Measurements from ENCODE around the gene UGT1A5. TPM values are rescaled to one million over a fixed set of nuclear protein-coding genes. Genes with fewer than 3 reads are reported as not detected.

The UGT1A5 gene
- total and polyA plus RNA-seq, 2 of the 13 experiments (the other 11 are each of a cell fraction or from before 2014, with no cell fraction given): not detected

Other genes with a start within 250 kb of the UGT1A5 start
- 41.0 and 57.2 TPM in 2 replicates for gene USP40, start 146.1 kb upstream of the UGT1A5 start, total RNA-seq (2016; rRNA removed; fragmentation: Illumina TruSeq; extraction: Trizol)
- gene USP40, start 146.1 kb upstream of the UGT1A5 start, polyA plus RNA-seq (2011; rRNA removed): 40.2 and 46.3 TPM in 2 replicates
- gene UGT1A8, start 95.3 kb upstream of the UGT1A5 start, total RNA-seq (2016; rRNA removed; fragmentation: Illumina TruSeq; extraction: Trizol): not detected in 2 replicates
- gene UGT1A8, start 95.3 kb upstream of the UGT1A5 start, polyA plus RNA-seq (2011; rRNA removed): not detected in 2 replicates
- 0.10 TPM in 1 of 2 replicates, not detected in the other for gene UGT1A10, start 76.5 kb upstream of the UGT1A5 start, total RNA-seq (2016; rRNA removed; fragmentation: Illumina TruSeq; extraction: Trizol)
- 0.07 TPM in 1 of 2 replicates, not detected in the other for gene UGT1A10, start 76.5 kb upstream of the UGT1A5 start, polyA plus RNA-seq (2011; rRNA removed)
- gene UGT1A9, start 41.0 kb upstream of the UGT1A5 start, total RNA-seq (2016; rRNA removed; fragmentation: Illumina TruSeq; extraction: Trizol): not detected in 2 replicates
- 0.07 TPM in 1 of 2 replicates, not detected in the other for gene UGT1A9, start 41.0 kb upstream of the UGT1A5 start, polyA plus RNA-seq (2011; rRNA removed)
- gene UGT1A7, start 31.0 kb upstream of the UGT1A5 start, total RNA-seq (2016; rRNA removed; fragmentation: Illumina TruSeq; extraction: Trizol): not detected in 2 replicates
- gene UGT1A7, start 31.0 kb upstream of the UGT1A5 start, polyA plus RNA-seq (2011; rRNA removed): not detected in 2 replicates
- not detected in 2 replicates for gene UGT1A6, start 20.0 kb upstream of the UGT1A5 start, total RNA-seq (2016; rRNA removed; fragmentation: Illumina TruSeq; extraction: Trizol)
- 0.25 and 0.35 TPM in 2 replicates for gene UGT1A6, start 20.0 kb upstream of the UGT1A5 start, polyA plus RNA-seq (2011; rRNA removed)
- gene UGT1A4, start 5.8 kb downstream of the UGT1A5 start, total RNA-seq (2016; rRNA removed; fragmentation: Illumina TruSeq; extraction: Trizol): not detected in 2 replicates
- not detected in 2 replicates for gene UGT1A4, start 5.8 kb downstream of the UGT1A5 start, polyA plus RNA-seq (2011; rRNA removed)
- gene UGT1A3, start 16.1 kb downstream of the UGT1A5 start, total RNA-seq (2016; rRNA removed; fragmentation: Illumina TruSeq; extraction: Trizol): 0.11 TPM in 1 of 2 replicates, not detected in the other
- gene UGT1A3, start 16.1 kb downstream of the UGT1A5 start, polyA plus RNA-seq (2011; rRNA removed): 0.39 TPM in 1 of 2 replicates, not detected in the other
- 0.22 and 0.69 TPM in 2 replicates for gene UGT1A1, start 47.4 kb downstream of the UGT1A5 start, total RNA-seq (2016; rRNA removed; fragmentation: Illumina TruSeq; extraction: Trizol)
- 0.75 and 3.6 TPM in 2 replicates for gene UGT1A1, start 47.4 kb downstream of the UGT1A5 start, polyA plus RNA-seq (2011; rRNA removed)
- 0.04 TPM in 1 of 2 replicates, not detected in the other for gene MROH2A, start 65.4 kb downstream of the UGT1A5 start, total RNA-seq (2016; rRNA removed; fragmentation: Illumina TruSeq; extraction: Trizol)
- 0.03 and 0.07 TPM in 2 replicates for gene MROH2A, start 65.4 kb downstream of the UGT1A5 start, polyA plus RNA-seq (2011; rRNA removed)
- 36.3 and 45.9 TPM in 2 replicates for gene HJURP, start 141.6 kb downstream of the UGT1A5 start, total RNA-seq (2016; rRNA removed; fragmentation: Illumina TruSeq; extraction: Trizol)
- gene HJURP, start 141.6 kb downstream of the UGT1A5 start, polyA plus RNA-seq (2011; rRNA removed): 26.0 and 43.9 TPM in 2 replicates
- gene TRPM8, start 204.5 kb downstream of the UGT1A5 start, total RNA-seq (2016; rRNA removed; fragmentation: Illumina TruSeq; extraction: Trizol): not detected in 2 replicates
- gene TRPM8, start 204.5 kb downstream of the UGT1A5 start, polyA plus RNA-seq (2011; rRNA removed): 0.08 and 0.12 TPM in 2 replicates

Measured in HepG2 (cell line).